GM12878 (cell line): Measurements from ENCODE around the gene GRIPAP1. TPM values are rescaled to one million over a fixed set of nuclear protein-coding genes. Genes with fewer than 3 reads are reported as not detected.
A peak's percentile ranks its signal among the peaks of the same experiment; 100 is the strongest.

Experiments used
- ATAC-seq: fragments of 200-7000 bp; cut with Tn5 transposase; 3 replicates; pipeline ENCODE4 v1.9.1; 2020; ENCODE audit warnings: mild to moderate bottlenecking, moderate library complexity
- BruUV-seq: library from RNA; stranded (reverse); fragments of 400-500 nt; replicated peaks from 2 replicates; lab custom pipeline; 2021; lab: Mats Ljungman, UMichigan
- CTCF ChIA-PET: fragments of 300-600 bp; sonication (Branson Sonifier 250); formaldehyde crosslinking; extraction: SDS; loops from one replicate; lab custom pipeline; 2021; ENCODE audit warnings: inconsistent platforms; lab: Yijun Ruan, JAX
- POLR2A ChIA-PET: fragments of 350-600 bp; formaldehyde crosslinking; extraction: SDS; loops from one replicate; lab custom pipeline; 2021; ENCODE audit warnings: inconsistent platforms; lab: Charles Lee
- RAD21 ChIA-PET: fragments of 300-600 bp; sonication (Branson Sonifier 250); formaldehyde crosslinking; loops from one replicate; lab custom pipeline; 2023; ENCODE audit warnings: antibody characterized with exemption; ENCODE audit not compliant: unreplicated experiment; lab: Charles Lee
- SMC1A ChIA-PET: fragments of 300-600 bp; sonication (Branson Sonifier 250); formaldehyde crosslinking; loops from one replicate; lab custom pipeline; 2023; ENCODE audit not compliant: unreplicated experiment, uncharacterized antibody; lab: Charles Lee
- DNase-seq: peaks from one replicate; pipeline ENCODE4 v3.0.0-alpha.2; 2011; ENCODE audit warnings: low read depth, low spot score
- FAIRE-seq: peaks from 3 replicates; lab custom pipeline; 2011; peaks lifted over from hg19 to GRCh38; lab: Jason Lieb, UNC
- H2AFZ ChIP-seq: 2 replicates; pipeline ENCODE4 v1.6.0; 2011; ENCODE audit warnings: low read depth, low read length, control low read depth; ENCODE audit not compliant: control insufficient read depth
- H3K27ac ChIP-seq: 2 replicates; pipeline ENCODE4 v1.5.1; 2011; ENCODE audit warnings: control low read depth; ENCODE audit not compliant: control insufficient read depth, insufficient read depth
- H3K27me3 ChIP-seq, 2 experiments: replicated peaks in 1 of 2; 2 replicates each; pipeline versions ENCODE4 v1.6.0 to v1.6.1; 2011; ENCODE audit warnings: low read length in 1 of 2; ENCODE audit not compliant: control insufficient read depth in 2 of 2, insufficient read depth in 2 of 2
- H3K36me3 ChIP-seq, 2 experiments: 2 replicates each; pipeline ENCODE4 v1.5.1; 2011; ENCODE audit warnings: low read length in 1 of 2; ENCODE audit not compliant: control insufficient read depth in 2 of 2, insufficient read depth in 2 of 2
- H3K4me1 ChIP-seq: 2 replicates; pipeline ENCODE4 v1.6.1; 2011; ENCODE audit warnings: mild to moderate bottlenecking, low read length, moderate library complexity, mixed read lengths; ENCODE audit not compliant: control insufficient read depth, insufficient read depth
- H3K4me2 ChIP-seq: 2 replicates; pipeline ENCODE4 v1.6.0; 2011; ENCODE audit warnings: control low read depth; ENCODE audit not compliant: control insufficient read depth, insufficient read depth
- H3K4me3 ChIP-seq: fragments of 200-600 bp; sonication (generic); 2 replicates; pipeline ENCODE4 v1.5.1; 2016
- H3K79me2 ChIP-seq: 2 replicates; pipeline ENCODE4 v1.6.0; 2011; ENCODE audit warnings: low read length; ENCODE audit not compliant: control insufficient read depth, insufficient read depth
- H3K9ac ChIP-seq: 2 replicates; pipeline ENCODE4 v1.8.0; 2011; ENCODE audit warnings: low read length, control low read depth, mixed read lengths; ENCODE audit not compliant: control insufficient read depth, insufficient read depth
- H3K9me3 ChIP-seq: replicated peaks from 3 replicates; pipeline ENCODE4 v1.5.1; 2011; ENCODE audit warnings: mild to moderate bottlenecking, low read length; ENCODE audit not compliant: control insufficient read depth, insufficient read depth
- H4K20me1 ChIP-seq: 2 replicates; pipeline ENCODE4 v1.6.0; 2011; ENCODE audit not compliant: control insufficient read depth, insufficient read depth
- GATAD2B ChIP-seq: fragments of 450-650 bp; conservative IDR thresholded peaks from 2 replicates; pipeline ENCODE4 v1.6.1; 2017; ENCODE audit warnings: low read depth, mild to moderate bottlenecking, moderate library complexity
- MLLT1 ChIP-seq: fragments of 450-650 bp; IDR thresholded peaks from 2 replicates; pipeline ENCODE4 v1.6.1; 2016; ENCODE audit warnings: mild to moderate bottlenecking
- MTA3 ChIP-seq: IDR thresholded peaks from 2 replicates; pipeline ENCODE4 v1.6.1; 2012; ENCODE audit warnings: low read length, inconsistent platforms, borderline replicate concordance
- PML ChIP-seq: IDR thresholded peaks from 2 replicates; pipeline ENCODE4 v1.6.1; 2012; ENCODE audit warnings: low read length, inconsistent platforms
- STAT3 ChIP-seq: IDR thresholded peaks from 2 replicates; pipeline ENCODE4 v1.6.1; 2011; ENCODE audit warnings: low read depth, low read length, improper control_type of control experiment
- SUZ12 ChIP-seq: fragments of 200-600 bp; sonication (generic); IDR thresholded peaks from one replicate; pipeline ENCODE4 v1.6.1; 2018; ENCODE audit warnings: antibody characterized with exemption, mild to moderate bottlenecking; ENCODE audit not compliant: unreplicated experiment
- TBL1XR1 ChIP-seq: IDR thresholded peaks from 2 replicates; pipeline ENCODE4 v1.6.1; 2012; ENCODE audit warnings: low read depth, low read length, improper control_type of control experiment
- WGBS: methylation state at CpG from one replicate; pipeline ENCODE4 v1.1.6; 2016; ENCODE audit warnings: low lambda C conversion rate; ENCODE audit not compliant: insufficient replicate concordance, insufficient coverage; ENCODE audit errors: missing lambda C conversion rate; 5-methylcytosine and 5-hydroxymethylcytosine counted together
- in situ Hi-C: fragments of 300-500 bp; cut with MboI; formaldehyde crosslinking; loops from 9 replicates; pipeline ENCODE4 v1.14.3; 2018; ENCODE audit warnings: mixed read lengths
- intact Hi-C: fragments of 100-400 bp; cut with micrococcal nuclease; formaldehyde crosslinking; loops from one replicate; pipeline ENCODE4 v1.14.2; 2022; ENCODE audit not compliant: unreplicated experiment
- polyA plus RNA-seq, 11 experiments: library from polyadenylated mRNA; depleted of rRNA in 4 of 11; unstranded in 6 of 11; stranded (reverse) in 5 of 11; fragments of >200 nt; fragmentation: Nextera tagmentation in 4 of 11; fragmentation: Illumina TruSeq in 1 of 11; extraction: Ambion mirVana in 4 of 11; extraction: Trizol in 1 of 11; gene quantifications; 1 replicate in 1 of 11; 2 replicates in 10 of 11; pipeline versions ENCODE4 v1.2.1 to v1.2.3, GENCODE V29; 2011 to 2016; ENCODE audit warnings: inconsistent platforms in 2 of 11, missing spikeins in 2 of 11, low read depth in 1 of 11
- total RNA-seq, 4 experiments: library from RNA; depleted of rRNA in 3 of 4; stranded (reverse); fragments of >200 nt in 3 of 4; fragmentation: Illumina TruSeq in 1 of 4; extraction: Trizol in 1 of 4; gene quantifications; 2 replicates each; pipeline versions ENCODE4 v1.2.1 to v1.2.3, GENCODE V29; 2013 to 2021

GRIPAP1 gene
- total and polyA plus RNA-seq, 10 of the 15 experiments (the other 5 are each of a cell fraction or from before 2014, with no cell fraction given) = 4.2 to 44.7 (median 25.8) TPM

- Histone ChIP-seq H4K20me1 (no peaks in the 10 kb centered on the region), H2AFZ (no peak overlapping the region), H3K9me3 (no peaks in the 10 kb centered on the region; the same call in 2 of the 3 replicates), H3K4me3 (no peak overlapping the region), H3K4me1 (peaks cover 61% of the 10 kb centered on the region), H3K36me3 (peaks cover 2 to 8% of the 10 kb centered on the region in 2 experiments; a peak in 3 of 4 replicates), H3K27ac (peak overlapping the region; percentile 83; the same call in 1 of the 2 replicates), H3K27me3 (no peaks in the 10 kb centered on the region), H3K9ac (no peak overlapping the region), H3K79me2 (peaks cover 26% of the 10 kb centered on the region), H3K4me2 (no peak overlapping the region)
- 100% methylated on average over 1 of the region's 1 CpG for WGBS
- intact Hi-C loops = loop anchor here (5.0 kb wide), 2 partner anchors 133 to 853 kb away; partner anchors contain the start of gene HDAC6
- CTCF ChIA-PET = no interaction called here
- TF ChIP-seq MTA3 = no peak
- TF ChIP-seq SUZ12 = no peak
- TF ChIP-seq TBL1XR1 = no peak
- TF ChIP-seq STAT3 = no peak
- no peak for TF ChIP-seq MLLT1
- no peak for TF ChIP-seq GATAD2B
- no peak for TF ChIP-seq PML
- SMC1A ChIA-PET = no interaction called here
- RAD21 ChIA-PET = no interaction called here
- FAIRE-seq (no peak), DNase-seq (no peak), ATAC-seq (no peak)
- in situ Hi-C loops = loop anchor here (25.0 kb wide), 1 partner anchor 1723 kb away; the partner anchor contains the start of gene CDK16
- no TSS peak for BruUV-seq
- POLR2A ChIA-PET = interaction anchor here (0.7 kb wide), 1 partner anchor 1355 kb away, joined by 3 read pairs; no protein-coding TSS in a partner anchor
Observed at GRCh38 chrX:48935301-48935670, 66.8 kb downstream of the GRIPAP1 start.
